Kidney tubule cell (primary cell): ENCODE data around the gene EFHC1.

Source experiments
- DNase-seq: peaks from one replicate; pipeline ENCODE4 v3.0.0-alpha.2; 2018; ENCODE audit warnings: low spot score

EFHC1 gene

GRCh38 chr6:52539607-52540006, 119.5 kb downstream of the EFHC1 start:
- DNase-seq, result no peak

GRCh38 chr6:52540286-52540902, 120.3 kb downstream of the EFHC1 start:
- DNase-seq, result no peak

- no peak for DNase-seq
Measured at GRCh38 chr6:52541135-52541534, 121.0 kb downstream of the EFHC1 start.

- DNase-seq, result no peak
Measured at GRCh38 chr6:52543262-52543661, 123.1 kb downstream of the EFHC1 start.

GRCh38 chr6:52543729-52544601, 123.8 kb downstream of the EFHC1 start:
- peak; percentile 83 for DNase-seq

- DNase-seq, result no peak
Measured at GRCh38 chr6:52544602-52545405, 124.7 kb downstream of the EFHC1 start.

GRCh38 chr6:52545406-52546119, 125.4 kb downstream of the EFHC1 start:
- no peak for DNase-seq

- DNase-seq, result no peak
Measured at GRCh38 chr6:52546192-52546591, 126.0 kb downstream of the EFHC1 start.

GRCh38 chr6:52546678-52547077, 126.5 kb downstream of the EFHC1 start:
- DNase-seq, result no peak

GRCh38 chr6:52547647-52548352, 127.7 kb downstream of the EFHC1 start:
- DNase-seq, result no peak

GRCh38 chr6:52548353-52548713, 128.2 kb downstream of the EFHC1 start:
- DNase-seq, result no peak

GRCh38 chr6:52548999-52549398, 128.9 kb downstream of the EFHC1 start:
- no peak for DNase-seq

- no peak for DNase-seq
Measured at GRCh38 chr6:52549428-52549827, 129.3 kb downstream of the EFHC1 start.

GRCh38 chr6:52550014-52550575, 130.0 kb downstream of the EFHC1 start:
- DNase-seq, result no peak

GRCh38 chr6:52550870-52551269, 130.7 kb downstream of the EFHC1 start:
- no peak for DNase-seq

GRCh38 chr6:52551483-52552277, 131.5 kb downstream of the EFHC1 start:
- peak; percentile 87 for DNase-seq

GRCh38 chr6:52552278-52552643, 132.1 kb downstream of the EFHC1 start:
- peak; percentile 50 for DNase-seq

GRCh38 chr6:52553158-52553557, 133.0 kb downstream of the EFHC1 start:
- DNase-seq, result no peak

GRCh38 chr6:52553719-52554118, 133.6 kb downstream of the EFHC1 start:
- no peak for DNase-seq

GRCh38 chr6:52554684-52555280, 134.6 kb downstream of the EFHC1 start:
- DNase-seq, result no peak
